ENCODE data around the gene MTERF1. TPM values are rescaled to one million over a fixed set of nuclear protein-coding genes. Genes with fewer than 3 reads are reported as not detected.

MTERF1 gene
- total RNA-seq, 2 experiments from 2014 or later = 20.4 to 21.3 TPM

DNA sequence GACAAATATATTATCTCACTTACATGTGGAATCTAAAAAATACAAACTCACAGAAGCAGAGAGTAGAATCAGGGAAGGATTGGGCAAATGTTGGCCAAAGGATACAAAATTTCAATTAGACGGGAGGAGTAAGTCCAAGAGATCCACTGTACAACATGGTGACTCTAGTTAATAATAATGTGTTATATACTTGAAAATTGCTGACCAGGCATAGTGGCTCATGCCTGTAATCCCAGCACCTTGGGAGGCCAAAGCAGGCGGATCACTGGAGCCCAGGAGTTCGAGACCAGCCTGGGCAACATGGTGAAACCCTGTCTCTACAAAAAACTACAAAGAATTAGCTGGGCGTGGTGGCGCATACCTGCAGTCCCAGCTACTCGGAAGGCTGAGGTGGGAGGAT, 16.4 kb downstream of the MTERF1 start:
- no peak overlapping the region for H3K27ac Mint-ChIP-seq
- no peak for DNase-seq
- peaks cover 13% of the 10 kb centered on the region for H3K36me3 Mint-ChIP-seq
- H3K27me3 Mint-ChIP-seq = no peaks in the 10 kb centered on the region
- H3K4me1 Mint-ChIP-seq = peaks cover 6% of the 10 kb centered on the region
- H3K9me3 Mint-ChIP-seq = peaks cover 2% of the 10 kb centered on the region
- no peak overlapping the region for H3K4me3 Mint-ChIP-seq

DNA sequence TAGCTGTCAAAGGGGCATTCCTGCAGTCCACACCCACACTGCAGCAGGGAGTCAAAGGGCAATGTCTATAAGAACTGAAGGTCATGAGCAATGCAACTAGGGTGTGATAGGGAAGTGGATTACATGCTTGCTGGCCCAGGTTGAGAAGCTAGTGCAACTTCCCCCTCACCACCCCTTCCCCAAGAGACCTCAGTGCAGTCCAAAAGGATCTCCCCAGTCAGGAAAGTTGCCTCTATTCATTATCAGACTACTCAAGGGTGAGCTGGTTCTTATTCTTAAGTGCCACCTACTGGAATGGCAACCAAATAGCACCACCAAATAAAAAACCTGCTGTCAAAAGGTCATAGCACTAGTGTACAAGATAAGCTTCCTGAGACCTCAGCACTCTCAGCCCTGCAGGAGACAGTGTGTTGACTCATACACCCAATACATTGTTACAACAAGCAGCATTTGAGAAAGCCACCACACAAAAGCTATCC, 28.2 kb downstream of the MTERF1 start:
- Mint-ChIP-seq H3K36me3 (peaks cover 36% of the 10 kb centered on the region), H3K9me3 (peaks cover 24% of the 10 kb centered on the region), H3K27me3 (no peaks in the 10 kb centered on the region), H3K27ac (no peak overlapping the region), H3K4me3 (no peak overlapping the region), H3K4me1 (peaks cover 7% of the 10 kb centered on the region)
- no peak for DNase-seq

DNA sequence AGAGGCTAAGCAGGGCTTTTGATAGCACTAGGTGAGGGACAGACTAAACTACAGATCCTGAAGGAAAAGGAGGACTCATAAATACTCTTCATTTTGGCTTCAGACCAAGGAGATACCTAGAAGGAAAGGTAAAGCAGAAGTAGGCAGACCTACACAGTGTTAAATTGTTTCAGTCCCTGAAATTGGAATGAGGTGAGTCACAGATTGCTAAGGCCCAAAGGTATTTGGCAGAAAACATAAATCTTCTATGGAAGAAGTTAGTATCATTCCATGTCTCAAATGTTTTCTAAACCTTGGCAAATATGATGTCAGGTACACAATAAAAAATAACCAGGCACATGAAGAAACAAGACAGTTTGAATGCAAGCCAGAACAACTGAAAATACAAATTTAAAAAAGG, 30.0 kb downstream of the MTERF1 start:
- Mint-ChIP-seq H3K9me3 (peaks cover 22% of the 10 kb centered on the region), H3K4me1 (peaks cover 5% of the 10 kb centered on the region), H3K4me3 (no peak overlapping the region), H3K27ac (no peak overlapping the region), H3K27me3 (no peaks in the 10 kb centered on the region), H3K36me3 (peaks cover 34% of the 10 kb centered on the region)
- no peak for DNase-seq

DNA sequence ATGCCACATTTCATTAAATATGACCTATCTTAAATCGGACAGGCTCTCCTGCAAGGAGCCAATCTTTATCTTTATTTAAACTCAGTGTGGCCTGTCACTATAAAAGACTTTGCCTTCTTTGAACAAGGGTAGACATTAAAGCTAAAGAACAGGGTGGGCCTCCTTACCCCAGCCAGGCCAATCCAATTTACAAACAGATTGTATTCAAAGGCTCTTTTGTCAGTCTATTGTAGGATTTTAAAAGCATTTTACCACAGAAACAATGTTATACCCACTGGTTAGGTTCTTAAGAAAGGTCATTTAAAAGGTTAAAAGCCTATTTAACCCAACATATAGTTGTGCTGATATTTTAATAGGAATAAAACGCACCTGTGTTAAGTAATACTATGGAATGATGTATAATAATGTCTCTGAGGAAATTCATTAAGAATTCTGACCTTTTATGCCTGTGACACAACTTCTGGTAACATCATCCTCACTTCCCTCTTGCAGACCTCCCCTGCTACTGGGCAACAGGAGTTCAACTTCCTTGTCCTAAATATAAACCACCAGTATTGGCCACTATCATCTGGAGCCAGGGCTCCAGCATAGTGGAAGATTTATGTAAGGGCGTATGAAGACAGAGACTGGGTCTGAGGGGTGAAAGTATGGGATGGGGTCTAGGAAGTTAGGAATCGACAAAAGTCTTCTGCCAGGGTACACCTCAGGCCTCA, 32.5 kb downstream of the MTERF1 start:
- H3K4me1 Mint-ChIP-seq = peaks cover 2% of the 10 kb centered on the region
- no peak overlapping the region for H3K27ac Mint-ChIP-seq
- no peak for DNase-seq
- H3K36me3 Mint-ChIP-seq = peaks cover 27% of the 10 kb centered on the region
- H3K4me3 Mint-ChIP-seq = no peak overlapping the region
- no peaks in the 10 kb centered on the region for H3K27me3 Mint-ChIP-seq
- peaks cover 8% of the 10 kb centered on the region for H3K9me3 Mint-ChIP-seq

DNA sequence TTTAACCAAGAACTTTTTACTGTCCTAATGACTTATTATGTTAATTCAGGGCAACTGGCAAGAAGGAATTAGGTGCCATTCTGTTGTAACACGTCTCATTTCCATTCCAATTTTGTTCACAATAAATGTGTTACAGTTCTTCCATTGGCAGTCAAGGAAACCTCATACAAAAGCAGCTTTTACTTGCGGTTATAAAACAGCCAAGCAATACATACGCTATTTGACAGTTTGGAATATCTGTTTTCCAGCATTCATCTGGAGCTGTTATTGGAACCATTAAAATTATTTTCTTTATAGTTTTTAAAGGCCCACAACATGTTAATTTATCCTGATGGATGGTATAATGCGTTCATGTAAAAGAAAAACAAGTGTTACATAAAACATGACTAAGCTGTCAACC, 33.3 kb downstream of the MTERF1 start:
- Mint-ChIP-seq H3K27ac (no peak overlapping the region), H3K4me3 (no peak overlapping the region), H3K9me3 (no peaks in the 10 kb centered on the region), H3K4me1 (peaks cover 2% of the 10 kb centered on the region), H3K36me3 (peaks cover 22% of the 10 kb centered on the region), H3K27me3 (no peaks in the 10 kb centered on the region)
- DNase-seq = no peak

DNA sequence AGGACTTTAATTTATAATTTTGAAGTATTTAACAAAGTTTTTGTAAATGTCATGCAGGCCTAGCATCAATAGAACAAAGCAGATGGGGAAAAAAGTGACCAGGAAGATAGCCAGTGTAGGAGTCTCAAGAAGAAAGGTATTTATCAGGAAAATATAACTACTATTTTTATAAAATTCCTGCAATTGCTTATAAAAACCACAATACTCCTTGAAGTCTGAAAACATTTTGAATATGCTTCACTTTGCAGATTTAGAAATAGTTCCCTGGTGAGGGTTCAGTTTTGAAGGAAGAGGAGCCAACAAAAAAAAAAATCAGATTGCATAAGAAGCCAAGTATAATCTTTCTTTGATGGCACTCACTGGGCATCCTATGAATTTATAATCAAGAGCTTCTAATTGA, 34.1 kb downstream of the MTERF1 start:
- peaks cover 26% of the 10 kb centered on the region for H3K36me3 Mint-ChIP-seq
- DNase-seq = no peak
- H3K9me3 Mint-ChIP-seq = peaks cover 3% of the 10 kb centered on the region
- H3K4me3 Mint-ChIP-seq = no peak overlapping the region
- H3K4me1 Mint-ChIP-seq = peaks cover 2% of the 10 kb centered on the region
- H3K27me3 Mint-ChIP-seq = no peaks in the 10 kb centered on the region
- H3K27ac Mint-ChIP-seq = no peak overlapping the region

DNA sequence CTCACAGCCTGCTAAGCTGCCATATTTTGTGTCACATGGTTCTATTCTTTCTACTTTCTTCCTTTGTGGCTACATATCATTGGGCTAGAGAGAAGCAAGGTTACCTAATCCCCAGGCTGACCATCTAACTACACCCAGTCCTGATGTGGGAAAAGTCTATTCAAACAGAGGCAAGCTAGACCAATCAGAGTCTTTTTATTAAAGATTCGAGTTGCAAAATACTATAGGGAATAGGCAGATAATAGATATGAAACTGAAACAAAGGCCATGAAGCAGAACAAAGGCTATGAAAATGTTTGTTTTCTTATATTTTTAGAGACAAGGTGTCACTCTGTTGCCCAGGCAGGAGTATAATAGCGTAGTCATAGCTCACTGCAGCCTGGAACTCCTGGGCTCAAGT, 36.7 kb downstream of the MTERF1 start:
- no peak for DNase-seq
- Mint-ChIP-seq H3K36me3 (peaks cover 30% of the 10 kb centered on the region), H3K9me3 (peaks cover 3% of the 10 kb centered on the region), H3K4me1 (no peaks in the 10 kb centered on the region), H3K27ac (no peak overlapping the region), H3K4me3 (no peak overlapping the region), H3K27me3 (no peaks in the 10 kb centered on the region)

DNA sequence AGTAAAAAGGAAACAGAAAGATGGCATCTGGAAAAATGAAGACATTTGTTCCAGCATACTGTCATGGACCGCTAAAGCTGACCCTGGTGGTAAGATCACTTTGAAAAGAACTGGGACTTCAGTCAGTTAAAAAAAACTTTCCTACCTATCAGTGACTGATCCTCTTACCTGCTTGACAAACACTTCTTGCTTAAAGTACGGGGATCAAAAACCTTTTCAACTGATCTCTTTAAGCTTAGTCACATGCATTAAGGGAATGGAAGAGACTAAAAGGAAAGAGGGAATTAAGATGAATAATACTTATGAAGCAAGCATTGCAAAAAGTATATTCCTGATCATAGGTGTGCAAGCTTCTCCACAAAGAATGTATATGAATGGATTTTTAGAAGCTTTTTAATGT, 42.1 kb downstream of the MTERF1 start:
- H3K36me3 Mint-ChIP-seq = peaks cover 13% of the 10 kb centered on the region
- no peak overlapping the region for H3K4me3 Mint-ChIP-seq
- H3K4me1 Mint-ChIP-seq = no peaks in the 10 kb centered on the region
- DNase-seq = no peak
- peaks cover 3% of the 10 kb centered on the region for H3K9me3 Mint-ChIP-seq
- H3K27ac Mint-ChIP-seq = no peak overlapping the region
- H3K27me3 Mint-ChIP-seq = no peaks in the 10 kb centered on the region

DNA sequence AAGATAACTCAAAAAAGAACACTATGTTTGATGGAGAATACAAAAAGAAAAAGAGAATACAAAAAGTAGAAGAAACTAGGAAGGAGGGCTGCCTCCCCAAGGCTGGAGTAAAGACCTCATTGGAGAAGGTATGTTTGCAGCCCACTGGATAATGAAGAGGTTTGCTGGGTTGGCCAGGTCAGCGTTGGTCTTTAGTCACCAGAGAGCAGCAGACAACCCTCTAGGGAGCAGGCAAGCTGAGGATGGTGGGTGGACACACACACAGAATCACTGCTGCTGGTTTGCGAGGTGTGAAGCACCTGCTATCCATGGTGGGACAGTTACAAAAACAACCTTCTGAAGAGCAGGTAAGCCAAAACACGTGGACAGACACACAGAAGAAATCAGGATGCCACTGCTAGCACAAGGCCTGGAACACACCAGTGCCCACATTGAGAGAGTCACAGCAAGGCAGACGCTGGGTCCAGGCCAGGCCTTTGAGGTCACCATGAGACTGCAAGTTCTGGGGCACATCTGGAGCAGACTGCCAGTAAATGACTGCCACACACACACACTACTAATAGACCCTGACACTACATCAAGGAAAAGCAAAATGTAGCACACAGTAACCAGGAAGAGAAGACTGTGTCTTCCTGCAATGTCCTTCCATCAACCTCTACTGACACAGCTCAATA, 43.0 kb downstream of the MTERF1 start:
- Mint-ChIP-seq H3K4me3 (no peak overlapping the region), H3K9me3 (peaks cover 3% of the 10 kb centered on the region), H3K27me3 (no peaks in the 10 kb centered on the region), H3K27ac (no peak overlapping the region), H3K36me3 (peaks cover 12% of the 10 kb centered on the region), H3K4me1 (no peaks in the 10 kb centered on the region)
- DNase-seq = no peak

DNA sequence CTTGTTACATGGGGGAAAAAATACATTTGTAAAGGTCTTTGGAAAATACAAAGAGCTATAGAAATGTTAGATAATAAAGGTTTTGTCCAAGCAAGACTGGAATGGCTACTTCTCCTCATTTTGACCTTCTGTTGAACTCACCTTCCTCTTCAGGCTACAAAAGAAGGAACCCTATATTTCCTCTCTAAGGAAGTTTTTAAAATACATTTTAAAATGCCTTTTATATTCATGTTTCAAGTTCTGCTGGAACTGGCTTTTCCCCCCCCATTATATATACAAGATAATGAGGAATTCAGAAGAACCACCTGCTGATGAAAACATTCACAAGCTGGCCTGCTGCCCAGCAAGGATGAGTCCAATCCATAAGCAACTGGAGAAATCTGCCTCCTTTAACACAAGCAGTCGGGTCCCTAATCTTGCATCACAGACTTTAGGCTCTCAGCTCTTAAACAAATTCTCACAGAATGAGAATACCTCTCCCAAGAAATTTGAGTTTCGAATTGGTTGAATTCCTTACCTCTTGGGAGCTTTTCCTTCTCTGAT, 44.6 kb downstream of the MTERF1 start:
- Mint-ChIP-seq H3K4me3 (no peak overlapping the region), H3K9me3 (no peaks in the 10 kb centered on the region), H3K36me3 (no peaks in the 10 kb centered on the region), H3K4me1 (no peaks in the 10 kb centered on the region), H3K27ac (no peak overlapping the region), H3K27me3 (no peaks in the 10 kb centered on the region)
- DNase-seq = no peak

DNA sequence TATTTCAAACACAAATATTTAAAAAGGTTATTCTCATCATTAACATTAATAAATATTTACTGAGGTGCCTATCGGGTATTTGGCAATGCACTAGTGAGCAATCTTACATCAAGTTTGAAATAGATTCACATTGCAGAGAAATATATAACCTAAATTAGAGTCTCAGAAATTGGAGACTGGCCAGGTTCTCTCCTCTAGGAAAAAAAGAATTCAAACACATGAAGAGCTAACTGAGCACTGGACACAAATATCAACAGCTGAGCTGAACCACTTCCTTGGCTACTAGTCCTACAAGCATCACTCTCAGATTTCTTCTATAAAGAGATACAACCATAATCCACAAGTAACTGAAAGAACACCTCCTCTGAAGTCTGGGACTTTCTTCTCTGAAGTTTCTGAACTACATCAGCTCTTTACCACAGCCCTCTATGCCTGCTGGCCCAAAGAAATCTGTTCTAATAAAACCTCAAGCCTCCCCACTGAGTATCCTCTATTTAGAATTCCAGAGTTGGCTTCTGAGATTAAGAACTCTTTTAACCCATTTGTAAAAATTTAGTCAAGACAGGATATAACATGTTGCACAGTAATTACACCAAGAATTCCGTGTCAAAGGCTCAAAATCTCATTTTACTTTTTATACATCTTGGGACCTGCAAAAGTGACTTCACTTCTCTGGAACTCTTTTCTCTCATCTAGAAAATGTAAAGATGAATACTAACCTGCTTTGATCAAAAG, 45.2 kb downstream of the MTERF1 start:
- no peaks in the 10 kb centered on the region for H3K4me1 Mint-ChIP-seq
- no peak overlapping the region for H3K27ac Mint-ChIP-seq
- H3K4me3 Mint-ChIP-seq = no peak overlapping the region
- no peak for DNase-seq
- no peaks in the 10 kb centered on the region for H3K27me3 Mint-ChIP-seq
- no peaks in the 10 kb centered on the region for H3K9me3 Mint-ChIP-seq
- H3K36me3 Mint-ChIP-seq = no peaks in the 10 kb centered on the region

DNA sequence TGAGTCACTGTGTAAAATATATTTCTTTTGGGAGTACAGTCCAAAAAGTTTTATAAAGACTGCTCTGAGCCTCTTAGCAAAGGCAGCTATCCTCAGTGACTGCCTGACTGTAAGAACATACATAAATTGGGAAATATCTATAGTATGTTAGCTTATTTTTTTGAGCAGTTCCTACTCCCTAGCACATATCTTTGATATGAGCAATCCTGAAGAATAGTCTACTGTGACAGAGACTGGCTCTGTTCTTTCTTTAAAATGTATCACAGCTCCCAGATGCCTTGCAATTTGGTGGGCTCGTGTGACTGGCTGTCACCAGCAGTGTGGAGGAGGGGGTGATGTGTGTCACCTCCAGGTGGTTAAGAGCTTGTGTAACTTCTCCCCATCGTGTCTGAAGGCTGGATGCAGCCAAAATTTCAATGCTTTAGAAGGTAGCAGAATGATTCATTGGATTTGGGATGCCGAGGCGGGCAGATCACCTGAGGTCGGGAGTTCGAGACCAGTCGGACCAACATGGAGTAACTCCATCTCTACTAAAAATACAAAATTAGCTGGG, 47.9 kb downstream of the MTERF1 start:
- Mint-ChIP-seq H3K27me3 (no peaks in the 10 kb centered on the region), H3K4me1 (no peaks in the 10 kb centered on the region), H3K36me3 (no peaks in the 10 kb centered on the region), H3K4me3 (no peak overlapping the region), H3K27ac (no peak overlapping the region), H3K9me3 (no peaks in the 10 kb centered on the region)
- no peak for DNase-seq

DNA sequence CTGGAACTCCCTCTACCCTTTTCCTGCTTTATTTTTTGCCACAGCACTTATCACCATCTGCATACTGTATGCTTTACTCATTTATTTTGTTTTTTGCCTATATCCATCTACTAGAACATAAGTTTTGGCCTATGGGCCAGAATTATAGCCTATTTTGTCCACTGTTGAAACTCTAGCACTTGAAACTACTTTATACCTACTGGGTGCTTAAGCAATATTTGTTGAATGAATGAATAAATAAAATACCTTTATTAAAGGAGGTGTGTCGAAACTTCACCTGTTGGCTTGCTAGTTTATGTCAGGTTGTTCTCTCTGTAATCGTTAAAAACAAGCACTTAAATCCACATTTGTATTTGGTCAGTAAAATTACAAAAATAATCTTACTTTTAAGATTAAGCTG, 53.3 kb downstream of the MTERF1 start:
- Mint-ChIP-seq H3K27ac (no peak overlapping the region), H3K4me1 (no peaks in the 10 kb centered on the region), H3K27me3 (no peaks in the 10 kb centered on the region), H3K9me3 (peaks cover 9% of the 10 kb centered on the region), H3K36me3 (peaks cover 30% of the 10 kb centered on the region), H3K4me3 (no peak overlapping the region)
- no peak for DNase-seq

DNA sequence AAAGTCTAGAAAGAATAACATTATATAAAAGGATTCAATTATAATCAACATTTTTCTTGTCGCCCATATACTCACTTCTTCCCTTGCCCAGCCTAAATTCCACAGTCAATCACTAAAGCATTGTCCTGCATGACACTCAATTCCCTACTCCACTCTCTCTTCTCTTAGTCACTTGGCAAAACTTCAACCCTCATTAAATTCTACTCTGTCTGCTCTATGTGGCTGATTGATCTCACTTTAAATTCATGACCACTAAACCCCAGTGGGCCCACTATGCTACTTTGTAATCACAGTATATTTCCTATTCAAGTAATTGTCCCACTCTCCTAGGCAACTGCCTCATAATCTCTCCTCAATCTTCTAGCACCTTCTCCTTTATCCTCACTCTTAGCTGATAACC, 54.1 kb downstream of the MTERF1 start:
- Mint-ChIP-seq H3K4me1 (no peaks in the 10 kb centered on the region), H3K27me3 (no peaks in the 10 kb centered on the region), H3K36me3 (peaks cover 30% of the 10 kb centered on the region), H3K4me3 (no peak overlapping the region), H3K9me3 (peaks cover 14% of the 10 kb centered on the region), H3K27ac (no peak overlapping the region)
- DNase-seq = no peak

DNA sequence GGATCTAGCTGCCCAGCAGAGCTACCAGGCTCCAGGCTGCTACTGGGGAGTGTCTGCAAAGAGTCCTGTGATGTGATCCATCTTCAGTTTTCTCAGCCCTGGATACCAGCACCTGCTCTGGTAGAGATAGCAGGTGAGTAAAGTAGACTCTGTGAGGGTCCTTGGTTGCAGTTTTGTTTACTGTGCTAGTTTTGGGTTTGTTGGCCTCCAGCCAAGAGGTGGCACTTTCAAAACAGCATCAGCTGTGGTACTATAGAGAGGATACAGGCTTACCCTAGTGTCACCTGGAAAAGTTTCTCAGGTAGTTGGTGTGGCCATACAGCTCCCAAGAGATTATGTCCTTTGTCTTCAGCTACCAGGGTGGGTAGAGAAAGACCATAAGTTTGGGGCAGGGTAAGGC, 56.3 kb downstream of the MTERF1 start:
- no peak overlapping the region for H3K27ac Mint-ChIP-seq
- peaks cover 28% of the 10 kb centered on the region for H3K9me3 Mint-ChIP-seq
- DNase-seq = no peak
- no peaks in the 10 kb centered on the region for H3K4me1 Mint-ChIP-seq
- no peaks in the 10 kb centered on the region for H3K27me3 Mint-ChIP-seq
- no peak overlapping the region for H3K4me3 Mint-ChIP-seq
- peaks cover 30% of the 10 kb centered on the region for H3K36me3 Mint-ChIP-seq

All from activated naive CD8-positive, alpha-beta T cell treated with anti-CD3 and anti-CD28 coated beads for 36 hours (primary cell).